ENCODE results near the gene CRABP1.

The CRABP1 gene

DNA sequence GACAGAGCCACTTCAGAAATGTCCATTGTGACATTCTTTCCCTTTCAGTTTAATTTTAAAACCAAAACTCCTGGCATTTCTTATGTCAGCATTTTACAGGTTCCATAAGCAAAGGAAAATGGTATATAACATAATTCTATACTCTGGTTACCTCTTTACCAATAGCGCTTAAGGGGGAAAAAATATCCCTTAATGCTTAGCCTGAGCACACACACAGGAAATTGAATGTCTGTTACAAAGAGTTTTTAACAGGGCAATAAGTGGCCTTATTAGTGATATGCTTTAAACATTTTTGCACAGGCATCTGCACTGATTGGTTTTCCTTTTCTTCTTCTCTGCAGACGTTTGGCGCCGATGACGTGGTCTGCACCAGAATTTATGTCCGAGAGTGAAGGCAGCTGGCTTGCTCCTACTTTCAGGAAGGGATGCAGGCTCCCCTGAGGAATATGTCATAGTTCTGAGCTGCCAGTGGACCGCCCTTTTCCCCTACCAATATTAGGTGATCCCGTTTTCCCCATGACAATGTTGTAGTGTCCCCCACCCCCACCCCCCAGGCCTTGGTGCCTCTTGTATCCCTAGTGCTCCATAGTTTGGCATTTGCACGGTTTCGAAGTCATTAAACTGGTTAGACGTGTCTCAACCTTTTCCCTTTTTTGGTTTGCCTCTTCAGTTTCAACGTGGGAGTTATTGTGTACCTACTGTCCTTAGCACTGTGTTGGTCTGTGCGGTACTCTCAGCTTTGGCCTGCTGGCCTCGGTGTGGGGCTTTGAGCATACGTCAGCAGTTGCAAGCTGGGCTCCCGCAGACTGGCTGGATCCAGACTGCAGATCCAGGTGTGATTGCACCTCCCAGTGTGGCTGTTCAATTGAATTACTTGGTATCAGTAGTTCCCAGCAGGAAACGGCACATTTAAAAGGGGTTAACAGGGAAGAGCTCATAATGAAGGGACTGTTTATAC, 7.7 kb downstream of the CRABP1 start:
- no peak for DNase-seq

DNA sequence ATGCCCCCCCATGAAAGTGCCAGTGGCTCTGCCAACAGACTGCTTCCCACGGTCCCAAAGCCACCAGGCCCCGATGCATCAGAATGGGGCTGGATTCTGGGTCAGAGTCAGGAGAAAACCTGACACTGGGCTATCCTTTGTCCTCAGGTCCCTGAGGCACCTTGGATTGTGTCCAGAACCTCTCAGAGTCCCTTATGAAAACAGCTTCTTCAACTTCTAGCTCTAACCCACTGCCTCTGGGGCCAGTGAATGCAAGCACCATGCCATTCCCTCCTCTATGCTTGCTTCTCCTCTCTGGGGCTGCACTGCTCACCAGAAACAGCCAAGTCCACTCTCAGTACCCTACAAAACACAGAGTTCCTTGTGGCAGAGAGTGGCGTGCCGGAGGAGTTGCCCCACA, 9.9 kb downstream of the CRABP1 start:
- DNase-seq: no peak

DNA sequence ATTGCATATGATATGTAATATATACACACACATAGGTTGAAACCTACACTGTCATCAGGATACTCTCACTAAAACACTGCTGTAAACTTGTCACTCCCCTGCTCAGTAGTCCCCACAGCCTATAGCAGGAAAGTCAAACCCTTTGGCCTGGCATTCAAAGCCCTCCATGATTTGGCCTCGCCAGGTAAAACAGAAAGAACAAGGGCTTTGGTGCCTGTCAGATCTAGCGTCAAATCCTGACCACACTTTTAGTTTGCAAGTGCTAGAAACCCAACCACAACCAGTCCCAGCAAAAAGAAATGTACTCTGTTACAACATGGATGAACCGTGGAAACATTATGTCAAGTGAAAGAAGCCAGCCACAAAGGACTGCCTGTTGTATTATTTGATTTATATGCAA, 11.4 kb downstream of the CRABP1 start:
- no peak for DNase-seq

DNA sequence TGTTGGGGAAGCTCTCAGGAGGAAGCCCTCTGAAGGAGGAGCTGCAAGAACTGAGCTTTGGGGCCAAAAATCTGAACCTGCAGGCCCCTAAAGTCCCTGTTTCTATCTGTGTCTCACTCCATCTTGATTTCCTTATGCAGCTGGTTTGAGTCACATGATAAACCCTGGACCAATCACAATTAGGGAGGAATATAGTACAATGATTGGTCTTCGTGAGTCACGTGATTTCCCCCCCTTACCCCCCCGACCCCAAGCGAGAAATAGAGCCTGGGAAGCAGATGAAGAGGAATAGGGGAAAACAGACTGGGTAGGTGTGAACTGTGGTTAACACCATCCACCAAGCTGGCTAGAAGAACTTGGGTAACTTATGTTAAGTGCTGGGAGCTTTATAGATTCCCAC, 12.9 kb downstream of the CRABP1 start:
- no peak for DNase-seq

DNA sequence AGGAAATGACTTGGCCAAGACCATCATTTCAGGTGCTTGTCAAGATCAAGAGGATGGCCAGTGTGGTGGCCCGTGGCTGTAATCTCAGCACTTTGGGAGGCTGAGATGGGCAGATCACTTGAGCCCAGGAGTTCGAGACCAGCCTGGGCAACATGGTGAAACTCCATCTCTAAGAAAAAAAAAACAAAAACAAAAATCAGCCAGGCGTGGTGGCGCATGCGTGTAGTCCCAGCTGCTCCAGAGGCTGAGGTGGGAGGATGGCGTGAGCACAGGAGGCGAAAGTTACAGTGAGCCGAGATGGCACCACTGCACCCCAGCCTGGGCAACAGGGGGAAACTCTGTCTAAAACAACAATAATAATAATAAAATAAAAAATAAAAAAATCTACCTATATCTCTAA, 15.0 kb downstream of the CRABP1 start:
- DNase-seq: no peak

DNA sequence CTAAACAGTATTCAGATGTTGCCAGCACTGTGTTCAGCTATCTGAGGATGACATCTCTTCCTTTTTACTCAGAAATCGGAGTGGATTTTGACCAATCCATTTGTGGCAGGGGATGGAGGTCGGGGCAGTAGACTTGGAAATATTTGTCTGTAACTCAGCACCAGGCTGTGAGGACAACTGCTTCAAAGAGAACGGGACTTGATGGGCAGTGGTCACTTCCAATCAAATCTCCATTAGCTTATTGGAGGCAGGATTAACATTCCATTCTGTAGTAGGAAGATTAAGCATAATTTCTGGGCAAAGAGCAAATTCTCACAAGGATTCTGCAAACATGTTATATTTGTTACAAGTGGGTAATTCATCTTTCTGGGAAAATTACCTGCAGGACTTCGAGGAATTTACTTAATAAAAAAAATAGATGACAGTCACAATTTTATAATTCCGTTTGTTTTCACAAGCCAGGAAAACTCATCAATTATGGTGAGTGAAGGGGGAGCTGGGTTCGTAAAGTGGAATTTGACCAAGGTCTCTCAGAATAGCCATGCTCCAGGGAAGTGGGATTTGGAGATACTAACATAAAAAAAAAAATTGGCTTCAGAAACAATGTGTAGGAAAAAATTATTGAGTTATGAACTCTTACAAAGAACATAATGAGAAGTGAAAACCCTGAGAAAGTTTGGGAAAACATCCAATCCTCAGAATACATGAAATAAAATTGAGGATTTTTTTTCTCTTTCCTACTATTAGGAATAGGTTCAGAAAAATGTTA, 18.1 kb downstream of the CRABP1 start:
- no peak for DNase-seq

DNA sequence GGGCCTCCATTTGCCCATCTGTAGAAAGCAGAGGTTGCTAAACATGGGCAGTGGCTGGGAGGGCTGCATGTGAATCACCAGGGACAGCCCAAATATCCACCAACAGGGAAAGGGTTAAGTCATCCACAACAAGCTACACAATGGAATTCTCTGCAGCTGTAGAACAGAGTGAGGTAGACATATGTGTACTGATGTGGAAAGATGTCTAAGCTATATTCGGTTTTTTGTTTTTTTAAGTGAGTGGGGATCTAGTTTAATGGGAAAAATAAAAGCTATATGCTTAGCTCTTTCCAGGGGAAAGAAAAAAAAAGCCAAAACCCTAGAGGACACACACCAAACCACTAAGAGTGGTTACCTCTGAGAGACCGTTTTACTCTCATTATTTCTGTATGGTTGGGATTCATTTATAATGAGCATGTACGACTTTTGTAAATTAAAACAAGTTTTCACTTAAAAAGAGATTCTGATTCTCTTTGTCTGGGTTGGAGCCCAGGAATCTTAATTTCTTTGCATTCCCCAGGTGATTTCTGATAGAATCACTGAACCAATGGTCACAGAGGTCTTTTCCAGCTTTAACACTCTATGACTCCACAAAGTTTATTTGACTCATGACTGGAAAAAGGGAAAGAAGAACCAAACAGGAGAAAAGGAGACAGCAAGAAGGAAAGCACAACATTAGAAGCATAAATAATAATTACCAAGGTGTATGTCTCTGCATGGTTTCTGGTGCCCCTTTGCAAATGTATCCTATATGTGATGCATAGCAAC, 19.1 kb downstream of the CRABP1 start:
- DNase-seq: no peak

DNA sequence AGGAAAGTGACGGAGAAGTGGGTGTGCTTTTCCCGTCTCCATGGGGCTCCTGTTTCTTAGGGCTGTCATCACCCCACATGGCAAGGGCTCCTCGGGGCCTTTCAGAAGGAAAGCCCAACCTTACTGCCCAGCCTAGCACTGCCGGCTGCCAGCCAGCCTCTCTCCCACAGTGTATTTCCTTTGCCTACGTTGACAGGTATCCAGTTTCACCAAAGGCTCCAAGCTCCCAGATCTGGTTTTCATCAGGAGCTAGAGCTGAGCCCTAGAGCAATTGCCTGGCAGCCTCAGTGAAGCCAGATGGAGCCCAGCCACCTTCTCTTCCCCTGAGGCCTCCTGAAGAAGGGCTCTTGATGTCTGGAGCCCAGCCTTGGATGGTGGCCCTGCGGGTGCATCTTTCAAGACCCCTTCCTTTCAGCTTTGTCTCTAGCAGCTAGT, 20.2 kb downstream of the CRABP1 start:
- DNase-seq: no peak

DNA sequence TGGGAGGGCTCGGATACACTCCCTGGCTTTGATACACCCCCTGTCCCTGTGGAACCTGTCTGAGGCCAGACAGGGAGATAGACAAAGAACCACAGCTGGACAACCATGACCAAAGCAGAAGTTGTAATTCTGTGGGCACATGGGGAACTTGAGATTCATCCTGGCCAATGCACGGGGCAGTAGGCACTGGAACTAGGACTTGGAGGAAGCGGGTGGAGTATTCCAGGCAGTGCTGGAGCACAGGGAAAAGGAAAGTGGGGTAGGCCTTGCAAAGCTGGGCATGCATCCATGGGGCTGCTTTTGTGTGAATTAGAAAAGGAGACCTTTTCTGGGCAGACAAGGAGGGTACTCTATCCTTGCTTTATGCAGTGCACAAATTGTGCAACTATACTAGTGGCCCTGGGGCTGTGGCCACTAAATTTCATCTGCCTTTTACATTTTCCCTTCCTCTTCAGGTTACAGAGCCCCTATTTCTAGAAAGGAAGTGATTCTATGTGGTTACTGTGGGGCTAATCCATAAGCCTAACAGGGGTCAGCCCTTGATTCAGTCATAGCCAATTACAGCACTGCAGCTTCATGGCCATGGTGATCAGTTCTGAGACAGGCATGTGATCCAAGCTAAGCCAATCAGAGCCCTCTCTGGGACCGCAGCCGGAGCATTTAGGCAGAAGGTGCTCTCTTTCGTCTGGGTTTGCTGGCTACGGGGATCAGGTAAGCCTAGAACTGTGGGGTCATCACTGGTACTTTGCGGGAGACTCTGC, 21.0 kb downstream of the CRABP1 start:
- no peak for DNase-seq

DNA sequence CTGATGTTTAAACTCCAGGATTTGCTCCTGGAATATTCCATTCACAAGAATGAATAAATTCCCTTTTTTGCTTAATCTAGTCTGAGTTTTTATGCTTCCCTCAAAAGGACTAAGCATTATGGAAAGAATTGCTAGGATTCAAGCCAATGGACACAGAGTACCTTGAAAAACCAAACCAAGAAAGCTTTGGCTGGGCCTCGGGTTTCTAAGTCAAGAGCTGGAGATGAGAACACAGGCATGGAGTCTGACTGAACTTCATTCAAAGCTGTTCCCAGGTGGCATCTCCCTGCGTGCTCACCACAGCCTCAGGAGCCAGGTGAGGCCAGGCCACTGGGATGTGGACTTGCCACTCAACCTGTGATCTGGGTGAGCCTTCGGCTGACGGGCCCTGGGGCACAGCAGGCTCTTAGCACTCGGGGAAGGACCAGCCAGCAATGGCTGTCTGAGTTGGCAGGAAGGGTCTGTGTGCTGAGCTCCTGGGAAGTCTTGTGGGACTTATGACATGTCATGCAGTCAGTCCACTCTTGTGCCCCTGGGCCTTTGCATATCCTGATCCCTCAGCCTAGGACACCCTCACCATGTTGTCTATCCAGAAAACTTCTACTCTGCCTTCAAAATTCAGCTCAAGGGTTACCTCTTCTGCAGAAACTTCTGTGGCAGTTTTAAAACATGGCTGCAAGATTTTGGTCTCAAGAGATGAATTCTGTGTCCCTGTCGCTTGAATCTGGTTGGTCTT, 21.8 kb downstream of the CRABP1 start:
- no peak for DNase-seq

DNA sequence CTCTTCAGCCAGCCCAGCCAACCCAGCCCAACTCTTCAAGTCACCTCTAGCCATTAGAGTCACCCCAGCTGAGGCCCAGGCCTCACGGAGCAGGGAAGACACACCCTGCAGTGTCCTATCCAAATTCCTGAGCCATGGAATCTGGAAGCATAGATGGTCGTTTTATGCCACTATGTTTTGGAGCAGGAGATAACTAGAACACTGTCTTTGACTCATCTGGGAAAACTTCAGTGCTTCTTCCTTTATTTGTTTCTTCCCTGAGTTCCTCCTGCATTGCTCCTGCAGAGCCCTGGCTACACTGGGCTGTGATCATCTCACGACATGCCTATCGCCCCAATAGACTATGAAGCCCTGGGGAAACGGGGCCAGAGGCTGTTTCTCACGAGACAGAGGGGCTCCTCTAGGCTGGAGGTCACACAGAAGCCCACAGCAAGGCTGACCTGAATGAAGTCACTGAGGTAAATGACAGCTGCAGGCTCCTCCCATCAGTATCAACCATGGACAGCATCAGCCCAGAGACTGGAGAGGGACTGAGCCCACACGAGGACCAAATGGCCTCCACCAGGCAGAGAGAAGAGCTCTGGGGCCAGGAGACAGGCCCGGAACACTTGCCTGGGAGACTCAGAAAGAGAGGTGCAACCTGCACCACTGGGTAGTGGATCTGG, 22.7 kb downstream of the CRABP1 start:
- DNase-seq: no peak

DNA sequence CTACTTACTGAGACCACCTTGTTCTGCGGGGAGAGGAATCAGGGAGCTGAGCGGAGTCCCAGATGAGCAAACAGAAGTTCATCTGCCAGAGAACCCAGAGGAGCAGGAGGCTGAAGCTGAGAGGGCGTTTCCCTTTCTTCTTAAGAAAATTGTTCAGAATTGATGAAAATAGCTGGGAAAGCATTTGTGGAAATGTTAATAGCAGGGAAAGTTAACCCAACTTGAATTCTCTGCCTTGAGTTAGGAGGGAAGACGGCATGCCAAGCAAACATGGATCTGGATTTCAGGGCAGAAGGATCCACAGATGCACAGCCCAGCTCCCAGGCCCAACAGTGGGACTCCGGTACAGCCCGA, 23.2 kb downstream of the CRABP1 start:
- no peak for DNase-seq

DNA sequence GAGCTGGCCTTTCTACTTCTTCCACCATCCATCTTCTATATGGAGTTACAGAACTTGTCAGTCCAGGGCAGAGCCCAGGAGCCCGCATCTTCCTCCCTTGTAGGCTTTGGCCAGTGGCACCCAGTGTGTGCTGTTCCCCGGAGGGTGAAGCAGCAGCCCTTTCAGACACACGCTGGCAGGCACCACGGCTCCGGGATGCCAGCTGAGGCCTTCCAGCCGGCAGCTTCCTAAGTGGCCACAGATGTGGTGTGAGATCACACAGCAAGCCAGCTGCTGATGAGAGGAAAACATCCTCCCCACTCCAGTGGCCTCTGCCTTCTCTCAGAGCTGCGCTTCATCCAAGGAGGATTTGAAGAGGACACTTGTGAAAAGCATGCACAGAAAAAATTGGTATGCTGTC, 24.1 kb downstream of the CRABP1 start:
- DNase-seq: no peak

DNA sequence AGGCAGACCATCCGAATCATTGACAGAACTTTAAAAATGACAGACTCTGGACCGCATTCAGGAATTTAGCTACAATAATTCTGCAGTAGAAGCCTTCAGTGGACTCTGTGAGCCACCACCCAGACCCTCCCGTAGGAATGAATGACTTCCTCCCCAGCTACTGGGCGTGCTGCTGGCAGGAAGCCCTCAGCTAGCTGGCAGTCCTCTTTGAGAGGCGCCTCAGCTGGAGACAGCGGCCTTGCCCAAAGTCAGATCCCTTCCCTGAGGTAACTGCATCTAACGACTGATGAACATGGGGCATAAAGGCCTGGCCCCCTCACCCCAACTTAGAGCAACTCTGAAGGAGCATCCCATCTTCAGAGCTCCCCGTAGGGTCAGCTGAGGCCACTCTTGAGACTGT, 25.8 kb downstream of the CRABP1 start:
- DNase-seq: no peak

DNA sequence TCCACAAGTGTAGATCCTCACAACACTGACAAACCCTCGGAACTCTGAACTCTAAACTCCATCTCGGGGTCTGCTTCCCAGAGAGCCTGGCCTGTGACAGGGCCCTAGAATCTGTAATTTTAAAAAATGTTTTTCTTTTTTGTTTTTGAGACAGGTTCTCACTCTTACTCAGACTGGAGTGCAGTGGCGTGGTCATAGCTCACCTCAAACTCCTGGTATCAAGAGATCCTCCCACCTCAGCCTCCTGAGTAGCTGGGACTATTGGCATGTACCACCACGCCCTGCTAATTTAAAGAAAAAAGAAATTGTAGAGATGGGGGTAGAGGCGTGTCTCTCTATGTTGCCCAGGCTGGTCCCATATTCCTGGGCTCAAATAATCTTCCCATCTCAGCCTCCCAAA, 26.2 kb downstream of the CRABP1 start:
- no peak for DNase-seq

DNA sequence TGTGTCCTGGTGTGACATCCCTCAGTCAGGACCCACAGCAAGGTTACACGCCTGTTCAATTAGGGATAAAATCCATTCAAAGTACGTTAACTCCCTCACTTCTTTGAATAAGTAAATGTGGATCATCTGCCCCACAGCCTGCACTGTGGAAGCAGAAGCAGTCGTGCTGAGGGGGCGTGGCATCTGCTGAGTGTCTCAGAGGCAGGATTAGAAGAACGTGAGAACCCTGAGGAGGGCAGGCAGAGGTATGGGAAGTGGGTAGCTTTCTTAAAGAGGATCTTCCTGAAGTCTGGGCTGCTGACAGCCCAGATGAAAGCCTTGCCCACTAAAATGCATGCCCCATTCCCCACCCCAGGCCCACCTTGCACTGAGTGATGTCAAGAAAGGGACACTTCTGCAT, 28.5 kb downstream of the CRABP1 start:
- no peak for DNase-seq

DNA sequence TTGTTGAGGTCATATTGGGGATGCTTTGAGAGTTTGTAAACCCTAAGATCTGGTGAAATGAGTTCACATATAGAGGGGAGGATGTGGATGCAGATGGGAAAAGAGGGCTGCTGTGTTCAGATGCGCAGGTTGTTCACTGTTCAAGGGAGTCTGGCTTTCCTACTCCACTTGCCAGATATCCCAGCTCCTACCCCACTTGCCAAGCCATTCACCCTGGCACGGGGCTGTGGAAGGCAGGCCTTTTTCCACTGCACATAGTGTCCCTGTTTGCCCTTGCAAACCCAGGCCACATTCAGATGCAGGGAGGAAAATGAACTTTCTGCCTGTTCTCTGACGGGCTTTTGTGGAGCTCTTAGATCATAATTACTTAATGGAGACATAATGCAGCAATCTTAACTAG, 29.0 kb downstream of the CRABP1 start:
- no peak for DNase-seq

DNA sequence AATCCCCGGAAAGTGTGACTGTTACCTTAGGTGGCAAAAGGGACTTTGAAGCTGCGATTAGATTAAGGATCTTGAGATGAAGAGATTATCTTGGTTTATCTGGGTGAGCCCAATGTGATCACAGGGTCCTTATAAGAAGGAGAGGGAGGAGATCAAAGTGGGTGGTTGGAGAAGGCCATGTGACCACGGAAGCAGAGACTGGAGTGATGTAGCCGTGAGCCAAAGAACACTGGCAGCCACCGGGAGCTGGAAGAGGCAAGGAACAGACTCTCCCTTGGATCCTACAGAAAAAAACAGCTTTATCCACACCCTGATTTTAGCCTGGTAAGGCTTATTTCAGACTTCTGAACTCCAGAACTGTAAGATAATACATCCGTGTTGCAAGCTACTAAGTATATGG, 29.9 kb downstream of the CRABP1 start:
- DNase-seq: no peak

DNA sequence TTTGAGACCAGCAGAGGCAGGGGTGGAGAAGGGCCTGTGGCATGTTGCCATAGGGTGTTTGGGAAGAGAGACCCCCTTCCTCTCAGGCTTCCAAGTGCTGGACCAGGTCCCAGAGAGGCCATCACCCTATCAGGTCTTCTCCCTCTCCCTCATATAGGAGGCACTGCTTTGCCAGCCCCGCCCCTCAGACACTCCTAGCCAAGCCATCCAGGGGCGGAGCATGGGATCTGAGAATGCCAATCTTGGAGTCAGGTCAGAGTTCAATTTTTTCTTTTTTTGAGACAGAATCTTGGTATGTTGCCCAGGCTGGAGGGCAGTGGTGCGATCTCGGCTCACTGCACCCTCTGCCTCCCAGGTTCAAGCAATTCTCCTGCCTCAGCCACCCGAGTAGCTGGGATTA, 32.7 kb downstream of the CRABP1 start:
- DNase-seq: no peak

DNA sequence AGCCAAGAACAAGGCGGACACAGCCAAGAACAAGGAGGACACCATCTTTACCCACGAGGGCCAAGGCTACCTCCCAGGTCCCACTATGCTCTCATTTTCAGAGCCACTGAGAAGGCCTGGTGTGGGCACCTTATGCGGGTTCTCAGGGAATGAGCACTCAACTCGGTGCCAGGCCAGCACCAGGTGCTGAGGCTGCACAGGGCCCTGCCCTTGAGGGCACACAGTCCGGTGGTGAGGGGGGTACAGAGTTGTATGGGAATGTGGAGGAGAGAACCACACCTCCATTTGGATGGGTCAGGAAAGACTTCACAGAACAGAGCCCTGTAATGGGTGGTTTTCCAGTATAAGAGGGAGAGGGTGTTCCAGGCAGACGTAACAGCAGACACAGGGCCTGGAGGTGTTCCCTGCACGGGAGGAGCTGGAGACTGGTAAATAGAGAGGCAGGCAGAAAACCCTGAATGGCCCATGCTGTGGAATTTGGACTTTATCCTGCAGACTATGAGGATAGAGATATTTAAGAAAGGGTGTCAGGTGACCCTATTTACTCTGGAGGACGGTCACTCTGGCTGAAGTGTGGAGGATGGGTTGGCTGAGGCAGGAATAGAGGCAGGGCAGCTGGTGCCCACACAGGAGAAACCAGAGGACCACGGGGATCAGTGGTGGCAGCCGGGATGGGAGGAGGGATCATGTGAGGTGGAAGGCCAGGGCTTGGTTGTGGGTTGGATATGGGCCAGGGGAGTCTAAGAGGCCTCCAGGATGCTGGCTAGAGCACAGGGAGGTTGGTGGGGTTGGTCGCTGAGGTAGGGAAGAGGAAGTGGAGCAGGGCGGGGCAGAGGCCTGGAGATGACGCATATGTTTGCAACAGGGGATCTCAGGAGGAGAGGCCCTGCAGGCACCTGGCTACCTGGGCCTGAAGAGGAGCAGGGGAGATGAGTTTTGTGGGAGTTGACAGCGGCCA, 34.6 kb downstream of the CRABP1 start:
- DNase-seq: no peak
